Effector CD4-positive, alpha-beta T cell (primary cell): Measurements from ENCODE around the gene ZNF215.
"Not testable (repeated sequence)": the region's sequence is repeated elsewhere in the genome, so short reads cannot be mapped to it uniquely, and the experiment has no call there.

ENCODE experiments used
- DNase-seq: peaks from one replicate; pipeline ENCODE4 v3.0.0-alpha.2; 2020

The ZNF215 gene

GRCh38 chr11:6943131-6943530 is 16.9 kb downstream of the ZNF215 start:
- no peak for DNase-seq

GRCh38 chr11:6954248-6954647 is 28.0 kb downstream of the ZNF215 start:
- DNase-seq = not testable (repeated sequence)

GRCh38 chr11:6962141-6962540 is 35.9 kb downstream of the ZNF215 start:
- DNase-seq = no peak

GRCh38 chr11:6962673-6963072 is 36.4 kb downstream of the ZNF215 start:
- no peak for DNase-seq

DNA sequence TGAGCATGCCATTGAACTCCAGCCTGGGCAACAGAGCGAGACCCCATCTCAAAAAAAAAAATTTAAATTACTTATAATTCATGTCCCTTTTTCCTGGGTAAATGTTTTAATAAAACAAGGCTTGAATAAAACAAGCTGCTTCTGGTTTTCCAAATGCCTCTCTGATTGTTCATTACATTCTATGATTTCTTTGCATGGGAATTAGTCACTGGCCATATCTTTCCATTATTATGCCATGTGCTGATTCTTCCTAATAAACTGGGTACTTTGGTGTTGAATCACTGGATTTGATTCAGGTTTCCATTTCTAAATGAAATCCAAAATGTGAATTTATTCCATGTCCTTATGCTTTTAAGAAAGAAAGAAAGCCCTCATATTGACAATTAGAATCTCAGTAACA is 42.6 kb downstream of the ZNF215 start:
- no peak for DNase-seq

DNA sequence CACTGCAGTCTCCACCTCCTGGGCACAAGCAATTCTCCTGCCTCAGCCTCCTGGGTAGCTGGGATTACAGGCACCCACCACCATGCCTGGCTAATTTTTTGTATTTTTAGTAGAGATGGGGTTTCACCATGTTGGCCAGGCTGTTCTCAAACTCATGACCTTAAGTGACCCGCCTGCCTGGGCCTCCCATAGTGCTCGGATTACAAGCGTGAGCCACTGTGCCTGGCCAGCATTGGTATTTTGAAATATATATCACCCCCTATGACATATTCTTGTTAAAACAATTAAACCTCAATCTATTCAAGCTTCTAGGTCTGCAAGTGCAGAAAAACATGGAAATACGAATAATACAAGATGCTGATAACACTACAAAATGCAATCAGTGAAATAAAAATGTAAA is 43.6 kb downstream of the ZNF215 start:
- DNase-seq = not testable (repeated sequence)

DNA sequence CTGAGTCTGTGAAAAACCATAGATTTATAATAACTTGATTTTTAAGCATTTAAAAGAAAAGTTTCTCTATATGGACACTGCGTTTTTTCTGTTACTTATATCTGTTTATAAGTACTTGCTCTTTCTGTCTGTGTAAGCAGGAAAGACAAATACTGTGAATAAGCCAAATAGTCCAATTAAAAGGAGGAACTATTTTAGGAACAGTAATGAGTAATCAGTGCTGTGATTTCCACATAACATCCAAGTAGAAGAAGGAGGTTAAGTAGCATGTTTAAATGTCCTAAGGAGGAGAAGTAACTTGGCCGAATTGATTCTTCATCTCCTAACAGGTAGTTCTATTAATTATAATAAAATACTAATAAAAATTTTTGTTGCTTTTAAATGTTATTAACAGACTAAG is 53.1 kb downstream of the ZNF215 start:
- DNase-seq = no peak

DNA sequence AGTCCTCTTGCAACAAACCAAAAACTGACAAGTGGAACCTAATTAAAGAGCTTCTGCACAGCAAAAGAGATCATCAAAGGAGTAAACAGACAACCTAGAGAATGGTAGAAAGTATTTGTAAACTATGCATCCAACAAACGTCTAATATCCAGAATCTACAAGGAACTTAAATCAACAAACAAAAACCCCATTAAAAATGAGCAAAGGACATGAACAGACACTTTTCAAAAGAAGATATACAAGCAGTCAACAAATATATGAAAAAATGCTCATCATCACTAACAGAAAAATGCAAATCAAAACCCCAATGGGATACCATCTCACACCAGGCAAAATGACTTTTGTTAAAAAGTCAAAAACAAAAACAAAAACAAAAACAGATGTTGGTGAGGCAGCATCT is 60.3 kb downstream of the ZNF215 start:
- DNase-seq = no peak

DNA sequence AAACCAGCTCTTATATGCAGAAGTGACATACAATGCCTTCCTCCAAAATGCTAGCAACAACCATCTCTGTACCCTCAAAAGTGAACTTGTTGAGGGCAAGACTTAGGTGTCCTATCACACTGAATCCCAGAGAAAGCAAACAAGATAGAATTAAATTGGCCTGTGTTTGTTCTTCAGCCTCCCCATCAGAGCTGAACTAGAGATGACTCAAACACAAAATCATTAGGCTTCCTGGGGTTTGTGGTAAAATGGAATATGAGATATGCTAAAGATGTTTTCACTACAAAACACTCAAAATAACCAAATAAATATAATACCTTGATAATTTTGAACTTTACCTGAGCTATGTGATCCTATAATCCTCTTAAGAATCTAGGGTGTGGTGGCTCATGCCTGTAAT is 62.3 kb downstream of the ZNF215 start:
- DNase-seq = no peak

DNA sequence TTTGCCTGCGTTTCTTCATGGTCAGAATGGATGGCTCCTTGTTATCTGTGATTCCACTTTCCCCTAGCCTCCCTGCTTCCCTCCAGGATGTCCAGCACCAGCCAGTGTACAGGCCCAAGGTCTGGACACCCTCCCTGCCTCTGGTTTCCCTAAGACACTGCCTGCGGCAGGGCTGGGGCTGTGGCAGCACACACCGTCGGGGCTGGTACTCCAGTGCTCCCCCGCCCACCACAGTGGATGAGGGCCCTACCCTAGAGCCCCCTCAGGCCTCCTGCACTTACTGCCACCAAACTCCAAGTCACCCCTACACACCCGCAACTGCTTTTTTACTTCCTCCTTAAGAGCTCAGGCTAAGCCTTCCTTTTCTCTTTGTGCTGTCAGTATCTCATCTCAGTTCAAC is 65.0 kb downstream of the ZNF215 start:
- no peak for DNase-seq

DNA sequence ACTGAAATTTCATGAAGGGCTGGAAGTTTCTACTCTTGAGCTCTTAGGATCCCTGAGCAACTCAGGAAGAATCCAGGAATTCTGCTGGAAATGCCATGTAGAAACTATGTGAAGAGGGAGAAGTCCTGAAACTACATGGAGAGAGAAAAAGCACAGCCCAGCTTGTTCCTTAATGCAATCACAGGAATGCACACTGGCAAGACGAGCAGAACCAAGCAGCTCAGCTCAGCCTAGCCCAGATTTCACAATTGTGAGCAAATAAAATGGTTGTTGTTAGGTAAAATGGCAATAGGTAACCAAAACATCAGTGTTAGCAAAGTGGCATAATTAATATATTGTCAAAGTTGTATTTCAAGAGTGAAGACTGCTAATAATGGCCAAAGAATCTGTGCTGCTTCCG is 65.8 kb downstream of the ZNF215 start:
- no peak for DNase-seq

- no peak for DNase-seq
These were observed 66.5 kb downstream of the ZNF215 start for GRCh38 chr11:6992457-6993417.

DNA sequence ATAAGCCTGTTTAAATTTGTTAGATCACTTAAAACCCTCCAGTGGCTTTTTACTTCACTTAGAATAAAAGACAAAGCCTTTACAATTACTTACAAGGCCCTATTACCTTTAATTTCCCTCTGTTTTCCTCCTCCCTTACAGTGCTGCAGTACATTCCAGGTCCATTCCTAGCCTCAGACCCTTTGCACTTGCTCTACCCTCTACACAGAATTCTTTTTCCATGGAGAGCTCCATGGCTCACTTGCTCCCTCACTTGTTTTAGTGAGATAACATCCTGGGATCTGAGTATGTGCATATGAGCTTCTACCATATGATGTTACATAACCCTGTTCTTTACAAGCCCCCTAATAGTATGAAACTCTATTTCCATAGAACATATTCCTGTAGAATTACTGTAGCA is 69.5 kb downstream of the ZNF215 start:
- DNase-seq = no peak

GRCh38 chr11:7004482-7004881 is 78.3 kb downstream of the ZNF215 start:
- DNase-seq = no peak
